OCI-LY7 (cell line): ENCODE data around the gene APBB3. TPM values are rescaled to one million over a fixed set of nuclear protein-coding genes. Genes with fewer than 3 reads are reported as not detected.

ENCODE experiments used
- BruUV-seq: library from RNA; stranded (reverse); fragments of 400-500 nt; replicated peaks from 2 replicates; lab custom pipeline; 2021; lab: Mats Ljungman, UMichigan
- CTCF ChIA-PET: fragments of 300-600 bp; sonication (Branson Sonifier 250); formaldehyde crosslinking; loops from one replicate; lab custom pipeline; 2022; ENCODE audit warnings: antibody characterized with exemption; ENCODE audit not compliant: unreplicated experiment; lab: Charles Lee
- POLR2A ChIA-PET: fragments of 300-600 bp; sonication (Branson Sonifier 250); formaldehyde crosslinking; loops from one replicate; lab custom pipeline; 2022; ENCODE audit warnings: antibody characterized with exemption; lab: Charles Lee
- DNase-seq: peaks from one replicate; pipeline ENCODE4 v3.0.0-alpha.2; 2015; ENCODE audit warnings: low spot score
- H2AFZ ChIP-seq: fragments of 200-600 bp; sonication (generic), shearing (Covaris generic); 2 replicates; pipeline ENCODE4 v1.6.1; 2014; ENCODE audit warnings: mild to moderate bottlenecking, antibody characterized with exemption, low read length, moderate library complexity
- H3K27ac ChIP-seq: fragments of 200-600 bp; sonication (generic); 2 replicates; pipeline ENCODE4 v1.5.1; 2014; ENCODE audit warnings: mixed run types, low read depth, mild to moderate bottlenecking, moderate library complexity, low read length, inconsistent platforms; ENCODE audit not compliant: poor library complexity, severe bottlenecking
- H3K36me3 ChIP-seq: fragments of 200-600 bp; sonication (generic); 2 replicates; pipeline ENCODE4 v1.6.1; 2014; ENCODE audit warnings: mild to moderate bottlenecking, antibody characterized with exemption, low read length, moderate library complexity, mixed read lengths; ENCODE audit not compliant: insufficient read depth
- H3K4me1 ChIP-seq: fragments of 200-600 bp; sonication (generic); 2 replicates; pipeline ENCODE4 v1.5.1; 2014; ENCODE audit warnings: mild to moderate bottlenecking, low read length; ENCODE audit not compliant: insufficient read depth, poor library complexity, severe bottlenecking
- H3K4me2 ChIP-seq: fragments of 200-600 bp; sonication (generic); 2 replicates; pipeline ENCODE4 v1.6.1; 2014; ENCODE audit warnings: mild to moderate bottlenecking, low read length
- H3K4me3 ChIP-seq: fragments of 200-600 bp; sonication (generic); 2 replicates; pipeline ENCODE4 v1.5.1; 2014; ENCODE audit warnings: mild to moderate bottlenecking, low read depth, low read length; ENCODE audit not compliant: poor library complexity, severe bottlenecking
- H3K79me2 ChIP-seq: fragments of 200-600 bp; sonication (generic); 2 replicates; pipeline ENCODE4 v1.6.1; 2016; ENCODE audit warnings: low read depth, mild to moderate bottlenecking, low read length, moderate library complexity, mixed read lengths; ENCODE audit not compliant: insufficient read depth
- H3K9me2 ChIP-seq: fragments of 200-600 bp; sonication (generic); 2 replicates; pipeline ENCODE4 v1.6.1; 2016; ENCODE audit warnings: mild to moderate bottlenecking, low read length, mixed read lengths; ENCODE audit not compliant: insufficient read depth
- H3K9me3 ChIP-seq: fragments of 200-600 bp; sonication (generic); 2 replicates; pipeline ENCODE4 v1.6.1; 2014; ENCODE audit warnings: mild to moderate bottlenecking, mixed run types, low read length, mixed read lengths
- H4K20me1 ChIP-seq: fragments of 200-600 bp; sonication (generic); 2 replicates; pipeline ENCODE4 v1.6.1; 2014; ENCODE audit warnings: mild to moderate bottlenecking, antibody characterized with exemption, low read length, moderate library complexity, mixed read lengths; ENCODE audit not compliant: insufficient read depth
- CTCF ChIP-seq: fragments of 200-600 bp; sonication (generic); conservative IDR thresholded peaks from 2 replicates; pipeline ENCODE4 v1.5.1; 2014; ENCODE audit warnings: mild to moderate bottlenecking, antibody characterized with exemption, low read length, moderate library complexity, mixed read lengths
- EZH2phosphoT487 ChIP-seq: fragments of 200-600 bp; sonication (generic); IDR thresholded peaks from 2 replicates; pipeline ENCODE4 v1.6.1; 2018; ENCODE audit warnings: low read depth, borderline replicate concordance, mild to moderate bottlenecking, mixed run types, antibody characterized with exemption, low read length, moderate library complexity, mixed read lengths
- intact Hi-C: fragments of 100-400 bp; cut with micrococcal nuclease; formaldehyde crosslinking; loops from one replicate; pipeline ENCODE4 v1.10.0; 2022; ENCODE audit not compliant: unreplicated experiment
- total RNA-seq, 2 experiments: library from RNA; depleted of rRNA in 1 of 2; stranded (reverse); fragments of >200 nt in 1 of 2; shearing (Covaris generic) in 1 of 2; gene quantifications; 2 replicates each; pipeline ENCODE4 v1.2.3, GENCODE V29; 2014 to 2022

APBB3 gene
- total RNA-seq, 2 experiments from 2014 or later = 32.1 to 37.9 TPM

GRCh38 chr5:140550147-140551079 is 14.0 kb downstream of the APBB3 start:
- intact Hi-C loops = loop anchor here (10.0 kb wide), 2 partner anchors 186 to 306 kb away; partner anchors contain the start of gene SLC4A9
- Histone ChIP-seq H2AFZ (no peak overlapping the region), H3K4me2 (no peak overlapping the region), H3K36me3 (peaks cover 64% of the 10 kb centered on the region), H3K79me2 (peaks cover 3% of the 10 kb centered on the region; the same call in 1 of the 2 replicates), H3K9me2 (no peaks in the 10 kb centered on the region), H3K4me3 (no peak overlapping the region), H4K20me1 (no peaks in the 10 kb centered on the region), H3K9me3 (no peaks in the 10 kb centered on the region), H3K4me1 (peaks cover 22% of the 10 kb centered on the region), H3K27ac (no peak overlapping the region)
- CTCF ChIA-PET = no interaction called here
- POLR2A ChIA-PET = no interaction called here
- TSS peak; percentile 27 for BruUV-seq
- DNase-seq = no peak
- TF ChIP-seq CTCF (no peak), EZH2phosphoT487 (no peak)

GRCh38 chr5:140549237-140550144 is 14.9 kb downstream of the APBB3 start:
- H3K4me2 ChIP-seq = no peak overlapping the region
- H3K27ac ChIP-seq = no peak overlapping the region
- H3K4me3 ChIP-seq = no peak overlapping the region
- H3K36me3 ChIP-seq = peaks cover 70% of the 10 kb centered on the region
- ChIA-PET POLR2A (no interaction called here), CTCF (no interaction called here)
- DNase-seq = no peak
- H4K20me1 ChIP-seq = no peaks in the 10 kb centered on the region
- no peaks in the 10 kb centered on the region for H3K9me2 ChIP-seq
- TF ChIP-seq CTCF = no peak
- no peak for TF ChIP-seq EZH2phosphoT487
- intact Hi-C loops = loop anchor here (10.0 kb wide), 2 partner anchors 185 to 305 kb away; partner anchors contain the start of gene SLC4A9
- H2AFZ ChIP-seq = no peak overlapping the region
- H3K4me1 ChIP-seq = peaks cover 19% of the 10 kb centered on the region
- no TSS peak for BruUV-seq
- no peaks in the 10 kb centered on the region for H3K9me3 ChIP-seq
- H3K79me2 ChIP-seq = no peaks in the 10 kb centered on the region
